SU-DHL-6 (cell line): ENCODE measurements around the gene PPM1G.

Experiments used
- H2AFZ ChIP-seq: fragments of 200-600 bp; sonication (generic); 2 replicates; pipeline ENCODE4 v1.6.1; 2014; ENCODE audit warnings: low read depth, mild to moderate bottlenecking, moderate library complexity, mixed read lengths, antibody characterized with exemption, low read length; ENCODE audit not compliant: severe bottlenecking
- H3F3A ChIP-seq: fragments of 200-600 bp; shearing (Covaris generic); 2 replicates; pipeline ENCODE4 v1.6.0; 2016; ENCODE audit warnings: antibody characterized with exemption, mild to moderate bottlenecking; ENCODE audit not compliant: insufficient read depth
- H3K27ac ChIP-seq: fragments of 200-600 bp; sonication (generic); 2 replicates; pipeline ENCODE4 v1.5.1; 2016; ENCODE audit warnings: low read depth, mild to moderate bottlenecking, low read length, moderate library complexity, mixed read lengths
- H3K27me3 ChIP-seq: fragments of 200-600 bp; sonication (generic), shearing (Covaris generic); 2 replicates; pipeline ENCODE4 v1.6.0; 2014; ENCODE audit warnings: mild to moderate bottlenecking, low read length
- H3K36me3 ChIP-seq: fragments of 200-600 bp; sonication (generic); 2 replicates; pipeline ENCODE4 v1.6.1; 2014; ENCODE audit warnings: mild to moderate bottlenecking, low read length, mixed read lengths
- H3K4me2 ChIP-seq: fragments of 300-600, 200-600 bp; shearing (Covaris generic), sonication (generic); 2 replicates; pipeline ENCODE4 v1.6.0; 2014; ENCODE audit warnings: low read length, low read depth, mild to moderate bottlenecking; ENCODE audit not compliant: poor library complexity, severe bottlenecking
- H3K4me3 ChIP-seq: fragments of 200-600 bp; sonication (generic); 2 replicates; pipeline ENCODE4 v1.5.1; 2014; ENCODE audit warnings: antibody characterized with exemption, low read length, mild to moderate bottlenecking, mixed read lengths; ENCODE audit not compliant: insufficient read depth, poor library complexity, severe bottlenecking
- H3K79me2 ChIP-seq: fragments of 200-600 bp; sonication (generic); 2 replicates; pipeline ENCODE4 v1.6.1; 2014; ENCODE audit warnings: mild to moderate bottlenecking, low read length, moderate library complexity; ENCODE audit not compliant: insufficient read depth
- H3K9ac ChIP-seq: fragments of 200-600 bp; sonication (generic); 2 replicates; pipeline ENCODE4 v1.7.0; 2014; ENCODE audit warnings: mild to moderate bottlenecking, low read length
- H3K9me2 ChIP-seq: fragments of 200-600 bp; sonication (generic); replicated peaks from 2 replicates; pipeline ENCODE4 v1.6.1; 2014; ENCODE audit warnings: low read length; ENCODE audit not compliant: insufficient read depth
- H3K9me3 ChIP-seq: fragments of 200-600 bp; sonication (generic); 2 replicates; pipeline ENCODE4 v1.6.1; 2014; ENCODE audit warnings: low read length, mixed read lengths; ENCODE audit not compliant: insufficient read depth
- H4K20me1 ChIP-seq: fragments of 200-600 bp; sonication (generic); 2 replicates; pipeline ENCODE4 v1.6.1; 2014; ENCODE audit warnings: low read depth, mild to moderate bottlenecking, antibody characterized with exemption, low read length, moderate library complexity, mixed read lengths
- EZH2phosphoT487 ChIP-seq: fragments of 200-600 bp; sonication (generic), shearing (Covaris generic); conservative IDR thresholded peaks from 2 replicates; pipeline ENCODE4 v1.6.1; 2018; ENCODE audit warnings: mild to moderate bottlenecking, antibody characterized with exemption, low read length, moderate library complexity, mixed read lengths
- TF ChIP-seq, protein P1 (sequence below): fragments of 200-600 bp; sonication (generic); IDR thresholded peaks from one replicate; pipeline ENCODE4 v1.5.1; 2017; ENCODE audit warnings: antibody characterized with exemption, mild to moderate bottlenecking, low read length, moderate library complexity; ENCODE audit not compliant: insufficient read depth, poor library complexity, severe bottlenecking

PPM1G gene

GRCh38 chr2:27376866-27377617 is 32.3 kb downstream of the PPM1G start:
- Histone ChIP-seq H3K27me3 (no peaks in the 10 kb centered on the region), H3K9me2 (no peaks in the 10 kb centered on the region), H3K9me3 (no peaks in the 10 kb centered on the region), H3K79me2 (peaks cover 13% of the 10 kb centered on the region; the same call in 1 of the 2 replicates), H3K9ac (no peak overlapping the region), H4K20me1 (no peaks in the 10 kb centered on the region), H3K4me3 (no peak overlapping the region), H3F3A (peaks cover 29% of the 10 kb centered on the region), H2AFZ (no peak overlapping the region), H3K27ac (no peak overlapping the region), H3K4me2 (no peak overlapping the region), H3K36me3 (no peaks in the 10 kb centered on the region; the same call in 1 of the 2 replicates)
- TF ChIP-seq, protein P1, sequence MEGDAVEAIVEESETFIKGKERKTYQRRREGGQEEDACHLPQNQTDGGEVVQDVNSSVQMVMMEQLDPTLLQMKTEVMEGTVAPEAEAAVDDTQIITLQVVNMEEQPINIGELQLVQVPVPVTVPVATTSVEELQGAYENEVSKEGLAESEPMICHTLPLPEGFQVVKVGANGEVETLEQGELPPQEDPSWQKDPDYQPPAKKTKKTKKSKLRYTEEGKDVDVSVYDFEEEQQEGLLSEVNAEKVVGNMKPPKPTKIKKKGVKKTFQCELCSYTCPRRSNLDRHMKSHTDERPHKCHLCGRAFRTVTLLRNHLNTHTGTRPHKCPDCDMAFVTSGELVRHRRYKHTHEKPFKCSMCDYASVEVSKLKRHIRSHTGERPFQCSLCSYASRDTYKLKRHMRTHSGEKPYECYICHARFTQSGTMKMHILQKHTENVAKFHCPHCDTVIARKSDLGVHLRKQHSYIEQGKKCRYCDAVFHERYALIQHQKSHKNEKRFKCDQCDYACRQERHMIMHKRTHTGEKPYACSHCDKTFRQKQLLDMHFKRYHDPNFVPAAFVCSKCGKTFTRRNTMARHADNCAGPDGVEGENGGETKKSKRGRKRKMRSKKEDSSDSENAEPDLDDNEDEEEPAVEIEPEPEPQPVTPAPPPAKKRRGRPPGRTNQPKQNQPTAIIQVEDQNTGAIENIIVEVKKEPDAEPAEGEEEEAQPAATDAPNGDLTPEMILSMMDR: no peak
- TF ChIP-seq EZH2phosphoT487: no peak

GRCh38 chr2:27376151-27376865 is 33.1 kb downstream of the PPM1G start:
- Histone ChIP-seq H3F3A (peaks cover 22% of the 10 kb centered on the region), H4K20me1 (no peaks in the 10 kb centered on the region), H3K9ac (no peak overlapping the region), H2AFZ (no peak overlapping the region), H3K79me2 (peaks cover 20% of the 10 kb centered on the region; the same call in 1 of the 2 replicates), H3K9me3 (no peaks in the 10 kb centered on the region), H3K27ac (no peak overlapping the region), H3K9me2 (no peaks in the 10 kb centered on the region), H3K27me3 (no peaks in the 10 kb centered on the region), H3K4me2 (no peak overlapping the region), H3K4me3 (no peak overlapping the region), H3K36me3 (no peaks in the 10 kb centered on the region; the same call in 1 of the 2 replicates)
- TF ChIP-seq, protein P1: no peak
- TF ChIP-seq EZH2phosphoT487: no peak

DNA sequence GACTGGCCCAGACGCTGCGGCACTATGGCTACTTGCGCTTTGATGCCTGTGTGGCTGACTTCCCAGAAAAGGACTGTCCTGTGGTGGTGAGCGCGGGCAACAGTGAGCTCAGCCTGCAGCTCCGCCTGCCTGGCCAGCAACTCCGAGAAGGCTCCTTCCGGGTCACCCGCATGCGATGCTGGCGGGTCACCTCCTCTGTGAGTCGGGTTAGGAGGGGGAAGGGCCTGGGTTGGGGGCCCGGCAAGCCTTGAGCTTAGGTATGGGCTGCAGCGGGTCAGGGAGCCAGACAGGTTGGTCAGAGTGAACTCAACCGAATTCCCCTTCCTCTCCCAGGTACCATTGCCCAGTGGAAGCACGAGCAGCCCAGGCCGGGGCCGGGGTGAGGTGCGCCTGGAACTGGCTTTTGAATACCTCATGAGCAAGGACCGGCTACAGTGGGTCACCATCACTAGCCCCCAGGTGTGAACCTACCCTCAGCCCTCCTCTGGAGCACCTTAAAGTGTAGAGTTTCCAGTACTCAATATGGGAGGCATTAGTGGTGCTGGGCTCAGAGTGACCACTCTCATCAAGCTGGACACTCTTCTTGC is 33.8 kb downstream of the PPM1G start:
- peaks cover 27% of the 10 kb centered on the region; the same call in 1 of the 2 replicates for H3K79me2 ChIP-seq
- H3K9me2 ChIP-seq: no peaks in the 10 kb centered on the region
- peaks cover 18% of the 10 kb centered on the region for H3F3A ChIP-seq
- H3K27me3 ChIP-seq: no peaks in the 10 kb centered on the region
- no peaks in the 10 kb centered on the region for H4K20me1 ChIP-seq
- no peak overlapping the region for H2AFZ ChIP-seq
- H3K36me3 ChIP-seq: no peaks in the 10 kb centered on the region; the same call in 1 of the 2 replicates
- no peak overlapping the region for H3K4me3 ChIP-seq
- H3K27ac ChIP-seq: no peak overlapping the region
- no peak overlapping the region for H3K4me2 ChIP-seq
- TF ChIP-seq, protein P1: no peak
- TF ChIP-seq EZH2phosphoT487: no peak
- no peak overlapping the region for H3K9ac ChIP-seq
- H3K9me3 ChIP-seq: no peaks in the 10 kb centered on the region
